ENCODE measurements around the gene IQSEC3.

The IQSEC3 gene

GRCh38 chr12:164207-164606 lies 97.6 kb downstream of the IQSEC3 start (continued):
- TF ChIP-seq ZNF692 (tag by site-specific recombination; IDR thresholded peaks at IDR 0.05) = no peak

GRCh38 chr12:165862-166368 lies 99.3 kb downstream of the IQSEC3 start:
- no peaks in the 10 kb centered on the region for H3K4me1 ChIP-seq (ENCODE audit: control insufficient read depth, insufficient read depth, low read length)
- no peak for TF ChIP-seq ZBTB26 (tag by site-specific recombination; optimal IDR thresholded peaks at IDR 0.05)
- no peak for TF ChIP-seq ZNF280D (tag by site-specific recombination; IDR thresholded peaks at IDR 0.05)
- TF ChIP-seq ZNF155 (tag by site-specific recombination; IDR thresholded peaks at IDR 0.05) = no peak
- TF ChIP-seq ZNF354C (tag by site-specific recombination; IDR thresholded peaks at IDR 0.05; ENCODE audit: borderline replicate concordance, low read depth) = no peak
- TF ChIP-seq ZNF707 (tag by site-specific recombination; IDR thresholded peaks at IDR 0.05) = no peak
- no peak for TF ChIP-seq ZNF140 (tag by site-specific recombination; IDR thresholded peaks at IDR 0.05)
- no peak for TF ChIP-seq ZNF571 (tag by site-specific recombination; IDR thresholded peaks at IDR 0.05)
- no peak for TF ChIP-seq ZNF302 (tag by site-specific recombination; IDR thresholded peaks at IDR 0.05; ENCODE audit: low read depth)
- no peak for TF ChIP-seq KLF7 (tag by site-specific recombination; IDR thresholded peaks at IDR 0.05; ENCODE audit: borderline replicate concordance)
- no peaks in the 10 kb centered on the region for H3K36me3 ChIP-seq (ENCODE audit: control insufficient read depth in 2 of 2, insufficient read depth in 1 of 2, low read length in 2 of 2)
- no peak overlapping the region for H3K4me3 ChIP-seq (ENCODE audit: low read depth, low read length)
- H3K9me3 ChIP-seq (ENCODE audit: control insufficient read depth, insufficient read depth, low read depth, low read length) = no peaks in the 10 kb centered on the region
- H3K27ac ChIP-seq (ENCODE audit: extremely low read depth, low read depth, low read length) = no peak overlapping the region
- POLR2A ChIA-PET = no interaction called here
- CTCF ChIA-PET = interaction anchor here (0.5 to 0.7 kb wide), 2 partner anchors 21 to 34 kb away, joined by 3 to 4 read pairs; no protein-coding TSS in a partner anchor

GRCh38 chr12:166425-167075 lies 100.0 kb downstream of the IQSEC3 start:
- H3K9me3 ChIP-seq (ENCODE audit: control insufficient read depth, insufficient read depth, low read depth, low read length) = no peaks in the 10 kb centered on the region
- ChIA-PET CTCF (interaction anchor here (0.5 kb wide), 1 partner anchor 34 kb away, joined by 4 read pairs; no protein-coding TSS in a partner anchor), POLR2A (no interaction called here)
- H3K36me3 ChIP-seq (ENCODE audit: control insufficient read depth in 2 of 2, insufficient read depth in 1 of 2, low read length in 2 of 2) = no peaks in the 10 kb centered on the region
- TF ChIP-seq YY1 (tag by site-specific recombination; IDR thresholded peaks at IDR 0.05) (no peak), SCRT1 (tag by site-specific recombination; IDR thresholded peaks at IDR 0.05; ENCODE audit: borderline replicate concordance) (no peak), PRDM10 (tag by site-specific recombination; IDR thresholded peaks at IDR 0.05) (no peak), ZNF335 (tag by site-specific recombination; conservative IDR thresholded peaks at IDR 0.05) (no peak)
- H3K27ac ChIP-seq (ENCODE audit: extremely low read depth, low read depth, low read length) = no peak overlapping the region
- H3K4me1 ChIP-seq (ENCODE audit: control insufficient read depth, insufficient read depth, low read length) = no peaks in the 10 kb centered on the region
- H3K4me3 ChIP-seq (ENCODE audit: low read depth, low read length) = no peak overlapping the region
